Measurements from ENCODE around the gene ACAP3. TPM values are rescaled to one million over a fixed set of nuclear protein-coding genes. Genes with fewer than 3 reads are reported as not detected.

The ACAP3 gene
- polyA plus RNA-seq, 3 donors, result 33.2 to 35.6 (median 33.5) TPM

- DNase-seq, result peak; percentile 74
These were observed 3.1 kb downstream of the ACAP3 start for GRCh38 chr1:1304331-1305299.

- DNase-seq, result no peak
These were observed 4.0 kb downstream of the ACAP3 start for GRCh38 chr1:1303736-1304135.

- DNase-seq, result no peak
These were observed 4.7 kb downstream of the ACAP3 start for GRCh38 chr1:1302951-1303509.

- no peak for DNase-seq
These were observed 5.7 kb downstream of the ACAP3 start for GRCh38 chr1:1302006-1302430.

GRCh38 chr1:1300352-1300739 is 7.4 kb downstream of the ACAP3 start:
- DNase-seq, result no peak

GRCh38 chr1:1299686-1300351 is 7.9 kb downstream of the ACAP3 start:
- DNase-seq, result no peak

- DNase-seq, result peak; percentile 54
These were observed 8.7 kb downstream of the ACAP3 start for GRCh38 chr1:1298861-1299685.

- no peak for DNase-seq
These were observed 9.8 kb downstream of the ACAP3 start for GRCh38 chr1:1297802-1298424.

GRCh38 chr1:1296070-1297061 is 11.4 kb downstream of the ACAP3 start:
- DNase-seq, result no peak

GRCh38 chr1:1295154-1295923 is 12.4 kb downstream of the ACAP3 start:
- no peak for DNase-seq

- DNase-seq, result no peak
These were observed 13.4 kb downstream of the ACAP3 start for GRCh38 chr1:1294250-1294890.

- no peak for DNase-seq
These were observed 14.2 kb downstream of the ACAP3 start for GRCh38 chr1:1293263-1294249.

GRCh38 chr1:1292851-1293250 is 14.9 kb downstream of the ACAP3 start:
- no peak for DNase-seq

GRCh38 chr1:1292442-1292779 is 15.3 kb downstream of the ACAP3 start:
- DNase-seq, result no peak

- DNase-seq, result peak; percentile 77
These were observed 15.9 kb downstream of the ACAP3 start for GRCh38 chr1:1291548-1292441.

- no peak for DNase-seq
These were observed 16.7 kb downstream of the ACAP3 start for GRCh38 chr1:1291023-1291528.
